Caco-2 (cell line): ENCODE data around the gene MPL. TPM values are rescaled to one million over a fixed set of nuclear protein-coding genes. Genes with fewer than 3 reads are reported as not detected.

Source experiments
- BruUV-seq: library from RNA; stranded (reverse); fragments of 400-500 nt; replicated peaks from 2 replicates; lab custom pipeline; 2021; lab: Mats Ljungman, UMichigan
- CTCF ChIA-PET: fragments of 300-600 bp; sonication (Branson Sonifier 250); formaldehyde crosslinking; loops from one replicate; lab custom pipeline; 2022; ENCODE audit warnings: antibody characterized with exemption; lab: Charles Lee
- POLR2A ChIA-PET: fragments of 300-600 bp; sonication (Branson Sonifier 250); formaldehyde crosslinking; loops from one replicate; lab custom pipeline; 2022; ENCODE audit warnings: antibody characterized with exemption; lab: Charles Lee
- DNase-seq, 2 experiments: peaks; one replicate each; pipeline versions ENCODE4 v3.0.0 to v3.0.0-alpha.2; 2020 to 2022
- H3K27me3 ChIP-seq: replicated peaks from 2 replicates; pipeline ENCODE4 v1.6.0; 2011; ENCODE audit warnings: low read length; ENCODE audit not compliant: control insufficient read depth, insufficient read depth
- H3K36me3 ChIP-seq: 2 replicates; pipeline ENCODE4 v1.5.1; 2011; ENCODE audit warnings: low read length; ENCODE audit not compliant: control insufficient read depth, insufficient read depth
- H3K4me1 ChIP-seq: fragments of 250-450 bp; sonication (Bioruptor Pico); 2 replicates; pipeline ENCODE4 v1.5.1; 2020; ENCODE audit warnings: mild to moderate bottlenecking
- H3K4me3 ChIP-seq: 2 replicates; pipeline ENCODE4 v1.5.1; 2011; ENCODE audit warnings: low read depth, mild to moderate bottlenecking, control low read depth, low read length
- H3K9me3 ChIP-seq: fragments of 250-450 bp; sonication (Bioruptor Pico); 2 replicates; pipeline ENCODE4 v1.5.1; 2020; ENCODE audit warnings: mild to moderate bottlenecking, moderate library complexity
- H3K27ac Mint-ChIP-seq: one replicate; pipeline ENCODE4 v1.8.0; 2022; ENCODE audit warnings: mixed read lengths; ENCODE audit not compliant: unreplicated experiment
- H3K27me3 Mint-ChIP-seq: one replicate; pipeline ENCODE4 v1.8.0; 2022; ENCODE audit warnings: mixed read lengths; ENCODE audit not compliant: insufficient read depth, unreplicated experiment
- H3K36me3 Mint-ChIP-seq: one replicate; pipeline ENCODE4 v1.8.0; 2022; ENCODE audit warnings: mild to moderate bottlenecking, mixed read lengths; ENCODE audit not compliant: insufficient read depth, unreplicated experiment
- H3K4me1 Mint-ChIP-seq: one replicate; pipeline ENCODE4 v1.8.0; 2022; ENCODE audit warnings: low read depth, mixed read lengths; ENCODE audit not compliant: unreplicated experiment
- H3K4me3 Mint-ChIP-seq: one replicate; pipeline ENCODE4 v1.8.0; 2022; ENCODE audit warnings: mild to moderate bottlenecking, moderate library complexity, mixed read lengths; ENCODE audit not compliant: unreplicated experiment
- H3K9me3 Mint-ChIP-seq: one replicate; pipeline ENCODE4 v1.8.0; 2022; ENCODE audit warnings: mixed read lengths; ENCODE audit not compliant: unreplicated experiment
- intact Hi-C: fragments of 100-400 bp; cut with micrococcal nuclease; formaldehyde crosslinking; loops from one replicate; pipeline ENCODE4 v1.10.0; 2022; ENCODE audit not compliant: unreplicated experiment
- total RNA-seq: library from RNA; stranded (reverse); gene quantifications from 2 replicates; pipeline ENCODE4 v1.2.3, GENCODE V29; 2022
- TF ChIP-seq, protein P1 (sequence below), 2 experiments: fragments of 200-600 bp in 1 of 2; IDR thresholded peaks; 1 replicate in 1 of 2; 2 replicates in 1 of 2; pipeline versions ENCODE4 v1.5.1 to v1.8.0; 2011 to 2022; ENCODE audit warnings: antibody characterized with exemption in 1 of 2, control low read depth in 1 of 2, inconsistent platforms in 1 of 2, low read depth in 1 of 2, low read length in 1 of 2, mild to moderate bottlenecking in 1 of 2, moderate library complexity in 1 of 2; ENCODE audit not compliant: insufficient read depth in 1 of 2, severe bottlenecking in 1 of 2, unreplicated experiment in 1 of 2

Gene MPL
- total RNA-seq, 1 experiment from 2014 or later: not detected

DNA sequence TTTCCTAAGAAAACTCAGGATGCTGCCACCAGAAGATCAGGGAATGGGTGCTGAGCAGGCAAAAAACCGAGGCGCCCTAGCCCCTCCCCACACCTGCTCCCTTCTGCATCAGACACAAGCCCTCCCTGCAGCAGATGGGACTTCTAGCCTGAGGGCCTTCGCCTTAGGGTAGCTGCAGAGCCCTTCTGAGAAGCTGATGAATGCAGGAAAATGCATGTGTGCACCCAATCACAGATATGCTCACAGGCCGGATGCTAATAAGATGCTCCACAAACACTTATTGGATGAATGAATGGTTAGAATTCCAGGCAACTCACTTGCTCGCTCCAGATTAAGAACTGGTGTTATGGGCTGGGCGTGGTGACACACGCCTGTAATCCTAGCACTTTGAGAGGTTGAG, 45.4 kb upstream of the MPL start:
- no peak overlapping the region for H3K27ac Mint-ChIP-seq
- Histone ChIP-seq H3K4me1 (no peaks in the 10 kb centered on the region), H3K4me3 (no peak overlapping the region), H3K36me3 (no peaks in the 10 kb centered on the region), H3K9me3 (no peaks in the 10 kb centered on the region), H3K27me3 (no peaks in the 10 kb centered on the region)
- ChIA-PET POLR2A (interaction anchor here (0.6 kb wide), 1 partner anchor 13 kb away, joined by 5 read pairs; no protein-coding TSS in a partner anchor), CTCF (no interaction called here)
- no peak for DNase-seq
- H3K9me3 Mint-ChIP-seq: no peaks in the 10 kb centered on the region
- BruUV-seq: no TSS peak
- intact Hi-C loops: no loop called here
- TF ChIP-seq, protein P1, sequence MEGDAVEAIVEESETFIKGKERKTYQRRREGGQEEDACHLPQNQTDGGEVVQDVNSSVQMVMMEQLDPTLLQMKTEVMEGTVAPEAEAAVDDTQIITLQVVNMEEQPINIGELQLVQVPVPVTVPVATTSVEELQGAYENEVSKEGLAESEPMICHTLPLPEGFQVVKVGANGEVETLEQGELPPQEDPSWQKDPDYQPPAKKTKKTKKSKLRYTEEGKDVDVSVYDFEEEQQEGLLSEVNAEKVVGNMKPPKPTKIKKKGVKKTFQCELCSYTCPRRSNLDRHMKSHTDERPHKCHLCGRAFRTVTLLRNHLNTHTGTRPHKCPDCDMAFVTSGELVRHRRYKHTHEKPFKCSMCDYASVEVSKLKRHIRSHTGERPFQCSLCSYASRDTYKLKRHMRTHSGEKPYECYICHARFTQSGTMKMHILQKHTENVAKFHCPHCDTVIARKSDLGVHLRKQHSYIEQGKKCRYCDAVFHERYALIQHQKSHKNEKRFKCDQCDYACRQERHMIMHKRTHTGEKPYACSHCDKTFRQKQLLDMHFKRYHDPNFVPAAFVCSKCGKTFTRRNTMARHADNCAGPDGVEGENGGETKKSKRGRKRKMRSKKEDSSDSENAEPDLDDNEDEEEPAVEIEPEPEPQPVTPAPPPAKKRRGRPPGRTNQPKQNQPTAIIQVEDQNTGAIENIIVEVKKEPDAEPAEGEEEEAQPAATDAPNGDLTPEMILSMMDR (IDR thresholded peaks at IDR 0.05; ENCODE audit: insufficient read depth in 1 of 2, low read depth in 1 of 2, low read length in 1 of 2, severe bottlenecking in 1 of 2, unreplicated experiment in 1 of 2): no peak
- H3K27me3 Mint-ChIP-seq: no peaks in the 10 kb centered on the region
- H3K4me1 Mint-ChIP-seq: no peaks in the 10 kb centered on the region
- H3K36me3 Mint-ChIP-seq: no peaks in the 10 kb centered on the region
- H3K4me3 Mint-ChIP-seq: no peak overlapping the region

DNA sequence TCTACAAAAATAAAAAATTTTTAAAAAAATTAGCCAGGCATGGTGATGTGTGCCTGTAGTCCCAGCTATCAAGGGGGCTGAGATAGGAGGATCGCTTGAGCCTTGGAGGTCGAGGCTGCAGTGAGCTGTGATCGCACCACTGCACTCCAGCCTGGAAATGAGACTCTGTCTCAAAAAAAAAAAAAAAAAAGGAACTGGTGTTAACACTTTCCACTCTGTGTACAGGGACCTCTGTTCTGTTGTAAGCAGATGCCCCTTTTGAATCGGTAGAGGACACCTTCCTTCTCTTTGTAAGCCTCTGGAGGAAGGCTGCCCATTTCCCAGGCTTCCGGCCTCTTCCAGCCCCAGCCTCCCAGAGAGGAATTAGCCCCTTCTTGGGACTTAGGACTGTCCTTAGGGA, 44.9 kb upstream of the MPL start:
- Histone ChIP-seq H3K4me3 (no peak overlapping the region), H3K9me3 (no peaks in the 10 kb centered on the region), H3K4me1 (no peaks in the 10 kb centered on the region), H3K27me3 (no peaks in the 10 kb centered on the region), H3K36me3 (no peaks in the 10 kb centered on the region)
- intact Hi-C loops: no loop called here
- no peak for DNase-seq
- no peaks in the 10 kb centered on the region for H3K27me3 Mint-ChIP-seq
- H3K9me3 Mint-ChIP-seq: no peaks in the 10 kb centered on the region
- POLR2A ChIA-PET: interaction anchor here (0.6 kb wide), 1 partner anchor 13 kb away, joined by 5 read pairs; no protein-coding TSS in a partner anchor
- TF ChIP-seq, protein P1 (IDR thresholded peaks at IDR 0.05; ENCODE audit: insufficient read depth in 1 of 2, low read depth in 1 of 2, low read length in 1 of 2, severe bottlenecking in 1 of 2, unreplicated experiment in 1 of 2): no peak
- no peak overlapping the region for H3K4me3 Mint-ChIP-seq
- CTCF ChIA-PET: no interaction called here
- no TSS peak for BruUV-seq
- no peak overlapping the region for H3K27ac Mint-ChIP-seq
- H3K36me3 Mint-ChIP-seq: no peaks in the 10 kb centered on the region
- no peaks in the 10 kb centered on the region for H3K4me1 Mint-ChIP-seq

DNA sequence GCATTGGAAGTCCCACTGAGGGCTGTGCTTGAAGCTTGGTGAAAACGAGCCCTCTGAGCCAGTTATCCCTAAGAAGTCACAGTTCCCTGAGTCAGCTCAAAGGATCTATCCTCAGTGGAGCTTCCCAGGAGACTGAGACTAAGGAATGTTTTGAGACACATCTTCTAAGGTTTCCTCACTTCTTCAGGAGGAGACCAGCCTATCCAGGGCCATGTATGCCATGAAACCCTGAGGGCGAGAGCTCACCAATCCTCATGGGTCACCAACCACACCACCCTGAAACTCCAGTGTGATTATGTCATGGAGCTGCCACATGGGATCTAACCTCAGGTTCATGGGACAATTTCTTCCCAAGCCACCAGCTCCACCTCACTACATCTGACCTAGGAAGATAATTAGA, 44.4 kb upstream of the MPL start:
- Mint-ChIP-seq H3K36me3 (no peaks in the 10 kb centered on the region), H3K27ac (no peak overlapping the region), H3K4me1 (no peaks in the 10 kb centered on the region), H3K4me3 (no peak overlapping the region), H3K27me3 (no peaks in the 10 kb centered on the region), H3K9me3 (no peaks in the 10 kb centered on the region)
- no peaks in the 10 kb centered on the region for H3K4me1 ChIP-seq
- BruUV-seq: no TSS peak
- intact Hi-C loops: no loop called here
- POLR2A ChIA-PET: no interaction called here
- DNase-seq: no peak
- no peak overlapping the region for H3K4me3 ChIP-seq
- H3K9me3 ChIP-seq: no peaks in the 10 kb centered on the region
- TF ChIP-seq, protein P1 (IDR thresholded peaks at IDR 0.05; ENCODE audit: insufficient read depth in 1 of 2, low read depth in 1 of 2, low read length in 1 of 2, severe bottlenecking in 1 of 2, unreplicated experiment in 1 of 2): no peak
- CTCF ChIA-PET: no interaction called here
- no peaks in the 10 kb centered on the region for H3K27me3 ChIP-seq
- H3K36me3 ChIP-seq: no peaks in the 10 kb centered on the region
